ENCODE data around the gene BMPR1A. TPM values are rescaled to one million over a fixed set of nuclear protein-coding genes. Genes with fewer than 3 reads are reported as not detected.

Gene BMPR1A
- total and polyA plus RNA-seq, 10 of the 15 experiments (the other 5 are each of a cell fraction or from before 2014, with no cell fraction given) = 2.3 to 22.7 (median 13.1) TPM

GRCh38 chr10:86803156-86803555 is 46.7 kb downstream of the BMPR1A start:
- SMC1A ChIA-PET (ENCODE audit: uncharacterized antibody, unreplicated experiment) = interaction anchor here (1.0 to 1.2 kb wide), 3 partner anchors 13 to 45 kb away, joined by 3 to 5 read pairs (median 3); no protein-coding TSS in a partner anchor
- Histone ChIP-seq H2AFZ (ENCODE audit: control insufficient read depth, low read depth, low read length) (no peak overlapping the region), H3K27ac (ENCODE audit: control insufficient read depth, insufficient read depth) (no peak overlapping the region), H3K27me3 (replicated peaks in 1 of 2; ENCODE audit: control insufficient read depth in 2 of 2, insufficient read depth in 2 of 2, low read length in 1 of 2) (no peaks in the 10 kb centered on the region), H3K36me3 (ENCODE audit: control insufficient read depth in 2 of 2, insufficient read depth in 2 of 2, low read length in 1 of 2) (no peaks in the 10 kb centered on the region), H3K79me2 (ENCODE audit: control insufficient read depth, insufficient read depth, low read length) (peaks cover 15% of the 10 kb centered on the region), H3K9ac (ENCODE audit: control insufficient read depth, insufficient read depth, low read length) (no peak overlapping the region), H3K4me1 (ENCODE audit: control insufficient read depth, insufficient read depth, low read length) (peaks cover 6% of the 10 kb centered on the region; the same call in 1 of the 2 replicates), H3K4me2 (ENCODE audit: control insufficient read depth, insufficient read depth) (no peak overlapping the region), H3K4me3 (no peak overlapping the region), H4K20me1 (ENCODE audit: control insufficient read depth, insufficient read depth) (no peaks in the 10 kb centered on the region), H3K9me3 (replicated peaks; ENCODE audit: control insufficient read depth, insufficient read depth, low read length) (no peaks in the 10 kb centered on the region)
- POLR2A ChIA-PET = no interaction called here
- CTCF ChIA-PET = no interaction called here
- intact Hi-C loops (cut with micrococcal nuclease; ENCODE audit: unreplicated experiment) (no loop called here), in situ Hi-C loops (cut with MboI) (no loop called here)
- WGBS (ENCODE audit: insufficient coverage, insufficient replicate concordance, low lambda C conversion rate, missing lambda C conversion rate) = 88% methylated on average over 2 of the region's 2 CpGs
- DNase-seq (ENCODE audit: low read depth, low spot score) = no peak
- TF ChIP-seq NR2C2 (IDR thresholded peaks at IDR 0.05; ENCODE audit: borderline replicate concordance, control insufficient read depth, insufficient read length, low read depth) (no peak), RFX5 (IDR thresholded peaks at IDR 0.05; ENCODE audit: low read depth, low read length) (no peak), BRCA1 (IDR thresholded peaks at IDR 0.05; ENCODE audit: low read depth, low read length) (no peak), POLR2AphosphoS2 (IDR thresholded peaks at IDR 0.05; ENCODE audit: low read depth, low read length) (no peak), SMAD1 (IDR thresholded peaks at IDR 0.05; ENCODE audit: low read depth, partially characterized antibody) (no peak), EZH2 (IDR thresholded peaks at IDR 0.05; ENCODE audit: borderline replicate concordance, control insufficient read depth, low read depth, low read length) (no peak), ZBTB4 (CRISPR knock-in tag; IDR thresholded peaks at IDR 0.05) (no peak), BHLHE40 (IDR thresholded peaks at IDR 0.05; ENCODE audit: borderline replicate concordance in 1 of 2, low read depth in 2 of 2, low read length in 1 of 2) (no peak), SUZ12 (IDR thresholded peaks at IDR 0.05; ENCODE audit: unreplicated experiment) (no peak), TCF3 (IDR thresholded peaks at IDR 0.05; ENCODE audit: borderline replicate concordance, insufficient read depth, low read depth, low read length) (no peak), MEF2A (IDR thresholded peaks at IDR 0.05; ENCODE audit: insufficient read depth, low read depth, low read length) (no peak), IKZF1 (conservative IDR thresholded peaks at IDR 0.05) (no peak), TBL1XR1 (IDR thresholded peaks at IDR 0.05; ENCODE audit: low read depth, low read length) (no peak), GABPA (IDR thresholded peaks at IDR 0.05; ENCODE audit: low read depth) (no peak), BCLAF1 (IDR thresholded peaks at IDR 0.05) (no peak), NRF1 (conservative IDR thresholded peaks at IDR 0.05; ENCODE audit: low read depth, low read length) (no peak), MXI1 (IDR thresholded peaks at IDR 0.05; ENCODE audit: low read depth, low read length) (no peak), POLR2A (IDR thresholded peaks at IDR 0.05; ENCODE audit: low read depth, low read length) (no peak)
- TF ChIP-seq, protein P1, sequence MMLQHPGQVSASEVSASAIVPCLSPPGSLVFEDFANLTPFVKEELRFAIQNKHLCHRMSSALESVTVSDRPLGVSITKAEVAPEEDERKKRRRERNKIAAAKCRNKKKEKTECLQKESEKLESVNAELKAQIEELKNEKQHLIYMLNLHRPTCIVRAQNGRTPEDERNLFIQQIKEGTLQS (IDR thresholded peaks at IDR 0.05; ENCODE audit: borderline replicate concordance, extremely low read depth, low read depth, low read length) = no peak
- no peak for ATAC-seq
- no peak for FAIRE-seq
- RAD21 ChIA-PET (ENCODE audit: unreplicated experiment) = no interaction called here
- BruUV-seq (replicated peaks) = no TSS peak

All from GM12878 (cell line).